Spleen (tissue), 7 donors: ENCODE data around the gene ITGB4.
A peak's percentile ranks its signal among the peaks of the same experiment; 100 is the strongest.

Experiments used
- POLR2A ChIP-seq, 3 donors: fragments of 450-650 bp; IDR thresholded peaks; one replicate each; pipeline ENCODE4 v1.5.1; 2017; ENCODE audit warnings: antibody characterized with exemption in 3 of 3, mild to moderate bottlenecking in 1 of 3
- POLR2AphosphoS5 ChIP-seq, 3 donors: sonication (generic); formaldehyde crosslinking; IDR thresholded peaks; one replicate each; pipeline ENCODE4 v1.5.1; 2017; ENCODE audit warnings: antibody characterized with exemption in 3 of 3
- TF ChIP-seq, protein P1 (sequence below), 11 experiments: fragments of 200-600 bp in 7 of 11; fragments of 450-650 bp in 4 of 11; sonication (generic) in 4 of 11; IDR thresholded peaks in 8 of 11; conservative IDR thresholded peaks in 3 of 11; 1 replicate in 7 of 11; 2 replicates in 4 of 11; pipeline versions ENCODE4 v1.4.0 to v1.8.0; 2016 to 2021; ENCODE audit warnings: antibody characterized with exemption in 11 of 11, inconsistent platforms in 4 of 11, mild to moderate bottlenecking in 1 of 11
- donor health status: DM: no; HTN: no; CAD: no; lungs with moderate emphysema.
- donor health status: DM: no; HTN: no; CAD: no.
- donor health status: DM: no; HTN: no; CAD: no.

DNA sequence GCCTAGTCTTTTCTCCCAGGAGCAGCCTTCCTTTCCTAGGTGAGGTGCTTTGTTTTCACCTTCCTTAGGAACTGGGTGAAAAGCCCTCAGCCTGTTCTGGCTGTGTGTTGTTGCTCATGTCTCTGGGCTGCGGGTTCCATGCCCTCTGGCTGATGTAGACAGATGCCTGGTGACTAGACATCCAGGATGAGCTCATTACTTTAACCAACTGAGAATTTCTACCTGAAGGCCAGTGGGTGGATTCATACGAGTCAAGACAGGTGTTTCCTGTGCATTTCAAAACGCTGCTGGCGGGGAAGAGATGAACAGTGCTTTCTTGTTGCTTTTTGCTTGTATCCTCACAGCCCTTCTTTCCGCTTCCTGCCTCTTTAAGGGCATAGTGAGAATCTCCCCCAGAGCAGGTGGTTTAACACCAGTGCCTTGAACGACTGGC is 31.8 kb upstream of the ITGB4 start:
- TF ChIP-seq, protein P1, sequence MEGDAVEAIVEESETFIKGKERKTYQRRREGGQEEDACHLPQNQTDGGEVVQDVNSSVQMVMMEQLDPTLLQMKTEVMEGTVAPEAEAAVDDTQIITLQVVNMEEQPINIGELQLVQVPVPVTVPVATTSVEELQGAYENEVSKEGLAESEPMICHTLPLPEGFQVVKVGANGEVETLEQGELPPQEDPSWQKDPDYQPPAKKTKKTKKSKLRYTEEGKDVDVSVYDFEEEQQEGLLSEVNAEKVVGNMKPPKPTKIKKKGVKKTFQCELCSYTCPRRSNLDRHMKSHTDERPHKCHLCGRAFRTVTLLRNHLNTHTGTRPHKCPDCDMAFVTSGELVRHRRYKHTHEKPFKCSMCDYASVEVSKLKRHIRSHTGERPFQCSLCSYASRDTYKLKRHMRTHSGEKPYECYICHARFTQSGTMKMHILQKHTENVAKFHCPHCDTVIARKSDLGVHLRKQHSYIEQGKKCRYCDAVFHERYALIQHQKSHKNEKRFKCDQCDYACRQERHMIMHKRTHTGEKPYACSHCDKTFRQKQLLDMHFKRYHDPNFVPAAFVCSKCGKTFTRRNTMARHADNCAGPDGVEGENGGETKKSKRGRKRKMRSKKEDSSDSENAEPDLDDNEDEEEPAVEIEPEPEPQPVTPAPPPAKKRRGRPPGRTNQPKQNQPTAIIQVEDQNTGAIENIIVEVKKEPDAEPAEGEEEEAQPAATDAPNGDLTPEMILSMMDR (IDR thresholded peaks at IDR 0.05 in 8 of 11, conservative IDR thresholded peaks at IDR 0.05 in 3 of 11): no peak
- TF ChIP-seq POLR2AphosphoS5 (IDR thresholded peaks at IDR 0.05) (peak in 1 of 3 donors; percentile 53), POLR2A (IDR thresholded peaks at IDR 0.05) (no peak)
